A549 (cell line): ENCODE data around the gene RFESD. TPM values are rescaled to one million over a fixed set of nuclear protein-coding genes. Genes with fewer than 3 reads are reported as not detected.
A peak's percentile ranks its signal among the peaks of the same experiment; 100 is the strongest.

Source experiments
- ATAC-seq, 2 experiments: fragments of 200-7000 bp in 1 of 2; fragments of >200 bp in 1 of 2; cut with Nextera tagmentation in 1 of 2; cut with Tn5 transposase in 1 of 2; 3 replicates each; pipeline versions ENCODE4 v1.8.0 to v1.9.1; 2018 to 2020; ENCODE audit warnings: mild to moderate bottlenecking in 1 of 2, moderate library complexity in 1 of 2
- CTCF ChIA-PET: fragments of 300-600 bp; sonication (Branson Sonifier 250); formaldehyde crosslinking; extraction: SDS; loops from one replicate; lab custom pipeline; 2021; ENCODE audit warnings: antibody characterized with exemption, inconsistent platforms; lab: Yijun Ruan, JAX
- POLR2A ChIA-PET: fragments of 350-600 bp; formaldehyde crosslinking; extraction: SDS; loops from one replicate; lab custom pipeline; 2021; ENCODE audit warnings: antibody characterized with exemption, inconsistent platforms; lab: Yijun Ruan, JAX
- DNase-seq, 2 experiments: peaks; one replicate each; pipeline versions ENCODE4 v3.0.0 to v3.0.0-alpha.2; 2011 to 2016; ENCODE audit warnings: low read depth in 1 of 2, low spot score in 1 of 2
- FAIRE-seq: peaks from 2 replicates; lab custom pipeline; 2011; peaks lifted over from hg19 to GRCh38; lab: Jason Lieb, UNC
- H3K27ac ChIP-seq, 2 experiments: fragments of >200 bp; sonication (Bioruptor Twin); formaldehyde crosslinking; 3 replicates each; pipeline ENCODE4 v1.5.1; 2016 to 2017
- H3K4me1 ChIP-seq: fragments of >200 bp; sonication (Bioruptor Twin); formaldehyde crosslinking; 3 replicates; pipeline ENCODE4 v1.6.1; 2016
- H3K4me2 ChIP-seq: fragments of >200 bp; sonication (Bioruptor Twin); formaldehyde crosslinking; 3 replicates; pipeline ENCODE4 v1.6.1; 2016
- H3K4me3 ChIP-seq: fragments of >200 bp; sonication (Bioruptor Twin); formaldehyde crosslinking; 3 replicates; pipeline ENCODE4 v1.5.1; 2016
- H3K9me3 ChIP-seq: fragments of >200 bp; sonication (Bioruptor Twin); formaldehyde crosslinking; 3 replicates; pipeline ENCODE4 v1.6.1; 2016
- ATOH8 ChIP-seq: fragments of 250-450 bp; sonication (Bioruptor Pico); IDR thresholded peaks from 2 replicates; pipeline ENCODE4 v1.5.0; 2020; ENCODE audit warnings: low read depth, mild to moderate bottlenecking, moderate library complexity
- CHD2 ChIP-seq: fragments of 150-350 bp; IDR thresholded peaks from 2 replicates; pipeline ENCODE4 v1.6.1; 2014; ENCODE audit warnings: low read length; ENCODE audit not compliant: partially characterized antibody
- CTCF ChIP-seq: fragments of >200 bp; sonication (Bioruptor Twin); formaldehyde crosslinking; IDR thresholded peaks from 3 replicates; pipeline ENCODE4 v1.5.1; 2016
- EHF ChIP-seq: fragments of 250-450 bp; sonication (Bioruptor Pico); IDR thresholded peaks from 2 replicates; pipeline ENCODE4 v1.5.0; 2020; ENCODE audit warnings: mild to moderate bottlenecking
- ELK1 ChIP-seq: fragments of 150-350 bp; IDR thresholded peaks from 2 replicates; pipeline ENCODE4 v1.6.1; 2014; ENCODE audit warnings: low read depth, mild to moderate bottlenecking, low read length
- FOSB ChIP-seq: fragments of 250-450 bp; sonication (Bioruptor Pico); IDR thresholded peaks from 2 replicates; pipeline ENCODE4 v1.5.0; 2020; ENCODE audit warnings: mild to moderate bottlenecking, moderate library complexity
- HES2 ChIP-seq: fragments of >200 bp; sonication (Bioruptor Twin); formaldehyde crosslinking; IDR thresholded peaks from 2 replicates; pipeline ENCODE4 v1.6.1; 2016
- HEYL ChIP-seq: fragments of 250-450 bp; sonication (Bioruptor Pico); IDR thresholded peaks from 2 replicates; pipeline ENCODE4 v1.8.0; 2021; ENCODE audit warnings: mild to moderate bottlenecking, moderate library complexity
- HOXB13 ChIP-seq: fragments of 250-450 bp; sonication (Bioruptor Pico); IDR thresholded peaks from 2 replicates; pipeline ENCODE4 v1.5.0; 2020; ENCODE audit warnings: low read depth, mild to moderate bottlenecking, moderate library complexity
- HOXB5 ChIP-seq: fragments of 250-450 bp; sonication (Bioruptor Pico); IDR thresholded peaks from 2 replicates; pipeline ENCODE4 v1.5.0; 2020; ENCODE audit warnings: mild to moderate bottlenecking, moderate library complexity
- JUN ChIP-seq, 2 experiments: fragments of >200 bp; sonication (Bioruptor Twin); formaldehyde crosslinking; IDR thresholded peaks; 2 replicates in 1 of 2; 3 replicates in 1 of 2; pipeline ENCODE4 v1.6.1; 2016 to 2017
- JUNB ChIP-seq: fragments of >200 bp; sonication (Bioruptor Twin); formaldehyde crosslinking; IDR thresholded peaks from 2 replicates; pipeline ENCODE4 v1.6.1; 2016
- MAFK ChIP-seq: fragments of 450-650 bp; IDR thresholded peaks from 2 replicates; pipeline ENCODE4 v1.6.1; 2014; ENCODE audit not compliant: partially characterized antibody
- MAX ChIP-seq: IDR thresholded peaks from 2 replicates; pipeline ENCODE4 v1.6.1; 2012
- PBX3 ChIP-seq: IDR thresholded peaks from 2 replicates; pipeline ENCODE4 v1.6.1; 2012
- POLR2A ChIP-seq: IDR thresholded peaks from 2 replicates; pipeline ENCODE4 v1.6.1; 2012; ENCODE audit warnings: mild to moderate bottlenecking, low read length
- RAD21 ChIP-seq, 2 experiments: fragments of >200 bp in 1 of 2; sonication (Bioruptor Twin) in 1 of 2; formaldehyde crosslinking in 1 of 2; IDR thresholded peaks in 1 of 2; conservative IDR thresholded peaks in 1 of 2; 2 replicates in 1 of 2; 3 replicates in 1 of 2; pipeline ENCODE4 v1.6.1; 2012 to 2018; ENCODE audit warnings: inconsistent platforms in 1 of 2
- RARB ChIP-seq: fragments of 250-450 bp; sonication (Bioruptor Pico); IDR thresholded peaks from 2 replicates; pipeline ENCODE4 v1.8.0; 2021; ENCODE audit warnings: mild to moderate bottlenecking, moderate library complexity
- RNF2 ChIP-seq: fragments of 200-600 bp; sonication (generic); IDR thresholded peaks from 2 replicates; pipeline ENCODE4 v1.6.1; 2016; ENCODE audit warnings: low read depth, mild to moderate bottlenecking, antibody characterized with exemption, moderate library complexity, borderline replicate concordance
- TP53 ChIP-seq: fragments of 250-450 bp; sonication (Bioruptor Pico); IDR thresholded peaks from 2 replicates; pipeline ENCODE4 v1.5.0; 2021; ENCODE audit warnings: mild to moderate bottlenecking, moderate library complexity
- ZC3H11A ChIP-seq: fragments of 450-650 bp; IDR thresholded peaks from 2 replicates; pipeline ENCODE4 v1.6.1; 2014; ENCODE audit warnings: antibody characterized with exemption, mild to moderate bottlenecking
- ZFP36 ChIP-seq: fragments of 450-650 bp; IDR thresholded peaks from 2 replicates; pipeline ENCODE4 v1.6.1; 2014; ENCODE audit warnings: borderline replicate concordance; ENCODE audit not compliant: partially characterized antibody
- ZSCAN20 ChIP-seq: fragments of 250-450 bp; sonication (Bioruptor Pico); IDR thresholded peaks from 2 replicates; pipeline ENCODE4 v1.8.0; 2022; ENCODE audit warnings: mild to moderate bottlenecking, moderate library complexity
- WGBS: methylation state at CpG from one replicate; pipeline ENCODE4 v1.1.6; 2017; ENCODE audit errors: missing lambda C conversion rate; 5-methylcytosine and 5-hydroxymethylcytosine counted together
- polyA plus RNA-seq, 4 experiments: library from polyadenylated mRNA; depleted of rRNA in 3 of 4; stranded (reverse); fragments of >200 nt; fragmentation: RNase III in 1 of 4; extraction: RNeasy Plus Mini Kit Qiagen cat#74134 plus additional on column Dnase treatment in 1 of 4; gene quantifications; 2 replicates in 3 of 4; 3 replicates in 1 of 4; pipeline ENCODE4 v1.2.3, GENCODE V29; 2011 to 2017

Gene RFESD
- polyA plus RNA-seq, 2 of the 4 experiments (the other 2 are of a cell fraction) = 1.6 to 5.4 TPM

- Histone ChIP-seq H3K4me3 (no peak overlapping the region), H3K9me3 (peaks cover 2% of the 10 kb centered on the region; the same call in 2 of the 3 replicates), H3K27ac (no peak overlapping the region), H3K4me2 (no peak overlapping the region), H3K4me1 (0 out of 3 replicates have a peak, but pooled peaks cover 4% of the 10 kb centered on the region)
- ChIA-PET POLR2A (no interaction called here), CTCF (no interaction called here)
- no peak for TF ChIP-seq CTCF
- no peak for DNase-seq
- 94% methylated on average over 4 of the region's 4 CpGs for WGBS
- no peak for FAIRE-seq
- no peak for ATAC-seq
Observed at GRCh38 chr5:95619096-95619495, 27.5 kb upstream of the RFESD start.

- FAIRE-seq (no peak), ATAC-seq (no peak), DNase-seq (no peak)
- H3K4me3 ChIP-seq = peak overlapping the region; percentile 56
- peak overlapping the region in 1 of 2 experiments; percentile 69; a peak in 1 of 6 replicates for H3K27ac ChIP-seq
- WGBS = 86% methylated on average over 19 of the region's 19 CpGs
- 0 out of 3 replicates have a peak, but pooled peaks cover 4% of the 10 kb centered on the region for H3K4me1 ChIP-seq
- H3K9me3 ChIP-seq = no peaks in the 10 kb centered on the region; the same call in 2 of the 3 replicates
- TF ChIP-seq EHF (no peak), MAFK (no peak), JUN (IDR thresholded peaks at IDR 0.05) (no peak), ZFP36 (no peak), JUNB (no peak), HOXB13 (no peak), ZC3H11A (no peak), ELK1 (no peak), CTCF (no peak), HOXB5 (CRISPR knock-in tag) (no peak), POLR2A (no peak), ZSCAN20 (CRISPR knock-in tag) (no peak), PBX3 (no peak), FOSB (CRISPR knock-in tag) (no peak)
- CTCF ChIA-PET = no interaction called here
- H3K4me2 ChIP-seq = peak overlapping the region; percentile 97
- POLR2A ChIA-PET = no interaction called here
Observed at GRCh38 chr5:95619514-95620029, 27.0 kb upstream of the RFESD start.

GRCh38 chr5:95620030-95620869 lies 26.3 kb upstream of the RFESD start, which contains the start of gene GPR150:
GPR150 (plus strand) TSS chr5:95620087; CDS start chr5:95620276, 189 bp downstream.
- POLR2A ChIA-PET = no interaction called here
- H3K4me1 ChIP-seq = 0 out of 3 replicates have a peak, but pooled peaks cover 4% of the 10 kb centered on the region
- ATAC-seq = peak; percentile 91 to 92
- TF ChIP-seq HEYL (CRISPR knock-in tag) (no peak), ZSCAN20 (CRISPR knock-in tag) (no peak), CHD2 (no peak), MAX (peak; percentile 94), HES2 (no peak), JUN (IDR thresholded peaks at IDR 0.05) (peak in 1 of 2 experiments; percentile 57; a peak in 2 of 5 replicates), JUNB (no peak), ATOH8 (CRISPR knock-in tag) (peak; percentile 79; the same call in 1 of the 2 replicates), RNF2 (0 out of 2 replicates have a peak, but pooled peaks have one; percentile 64), RAD21 (conservative IDR thresholded peaks at IDR 0.05 in 1 of 2, IDR thresholded peaks at IDR 0.05 in 1 of 2) (no peak), ZFP36 (peak; percentile 19), POLR2A (peak; percentile 36), TP53 (CRISPR knock-in tag) (no peak), RARB (CRISPR knock-in tag) (no peak)

More at GRCh38 chr5:95620030-95620869, 26.3 kb upstream of the RFESD start, which contains the start of gene GPR150:
- WGBS = 49% methylated on average over 22 of the region's 85 CpGs
- DNase-seq (peak; percentile 36 to 60), FAIRE-seq (no peak)
- H3K27ac ChIP-seq = peak within 1 kb of the TSS; percentile 69 to 87
- peak within 1 kb of the TSS; percentile 97 for H3K4me2 ChIP-seq
- no peaks in the 10 kb centered on the region for H3K9me3 ChIP-seq
- peak within 1 kb of the TSS; percentile 56 for H3K4me3 ChIP-seq
- CTCF ChIA-PET = no interaction called here
